Testis (tissue), 5 donors: ENCODE measurements around the gene FNDC4. TPM values are rescaled to one million over a fixed set of nuclear protein-coding genes. Genes with fewer than 3 reads are reported as not detected.
"Not testable (repeated sequence)": the region's sequence is repeated elsewhere in the genome, so short reads cannot be mapped to it uniquely, and the experiment has no call there.

Experiments
- DNase-seq: peaks from one replicate; pipeline ENCODE4 v3.0.0-alpha.2; 2019
- H3K27ac ChIP-seq, 2 donors: fragments of 200-600 bp; sonication (generic); one replicate each; pipeline ENCODE4 v1.5.1; 2019
- H3K27me3 ChIP-seq: fragments of 200-600 bp; sonication (generic); one replicate; pipeline ENCODE4 v1.5.1; 2019
- H3K36me3 ChIP-seq: fragments of 200-600 bp; sonication (generic); one replicate; pipeline ENCODE4 v1.5.1; 2017; ENCODE audit warnings: low read depth; ENCODE audit errors: missing control alignments
- H3K4me1 ChIP-seq: fragments of 200-600 bp; sonication (generic); one replicate; pipeline ENCODE4 v1.5.1; 2019
- H3K4me3 ChIP-seq, 2 donors: fragments of 200-600 bp; sonication (generic); one replicate each; pipeline ENCODE4 v1.5.1; 2017 to 2019
- H3K9me3 ChIP-seq: fragments of 200-600 bp; sonication (generic); one replicate; pipeline ENCODE4 v1.5.1; 2017
- POLR2A ChIP-seq: fragments of 450-650 bp; IDR thresholded peaks from one replicate; pipeline ENCODE4 v1.6.1; 2017; ENCODE audit warnings: antibody characterized with exemption, mild to moderate bottlenecking, moderate library complexity
- WGBS, 2 donors: methylation state at CpG; one replicate each; pipeline ENCODE4 v1.1.5; 2018; 5-methylcytosine and 5-hydroxymethylcytosine counted together
- intact Hi-C: fragments of 100-400 bp; cut with DNase I; formaldehyde crosslinking; loops from one replicate; pipeline ENCODE4 v1.15.1; 2023; ENCODE audit warnings: low total_unique reads
- long read RNA-seq, 2 donors: transcript quantifications; one replicate each; lab custom pipeline, GENCODE V29; 2026
- polyA plus RNA-seq: library from polyadenylated mRNA; stranded (reverse); fragments of 350-450 nt; fragmentation: Illumina TruSeq; extraction: RNeasy Lipid Tissue Mini Kit (QIAGEN cat#74804); gene quantifications from one replicate; pipeline ENCODE4 v1.2.3, GENCODE V29; 2014; ENCODE audit warnings: low read depth, low replicate concordance; ENCODE audit not compliant: insufficient read depth
- total RNA-seq, 2 donors: library from RNA; depleted of rRNA; stranded (reverse); fragments of >200 nt; gene quantifications; one replicate each; pipeline ENCODE4 v1.2.3, GENCODE V29; 2016
- TF ChIP-seq, protein P1 (sequence below), 3 experiments: fragments of 450-650 bp in 2 of 3; fragments of 200-600 bp in 1 of 3; sonication (generic) in 1 of 3; IDR thresholded peaks; one replicate each; pipeline ENCODE4 v1.5.1; 2016 to 2019; ENCODE audit warnings: antibody characterized with exemption in 3 of 3, mild to moderate bottlenecking in 2 of 3, moderate library complexity in 1 of 3

Gene FNDC4, protein sequence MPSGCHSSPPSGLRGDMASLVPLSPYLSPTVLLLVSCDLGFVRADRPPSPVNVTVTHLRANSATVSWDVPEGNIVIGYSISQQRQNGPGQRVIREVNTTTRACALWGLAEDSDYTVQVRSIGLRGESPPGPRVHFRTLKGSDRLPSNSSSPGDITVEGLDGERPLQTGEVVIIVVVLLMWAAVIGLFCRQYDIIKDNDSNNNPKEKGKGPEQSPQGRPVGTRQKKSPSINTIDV
- 10 to 100 TPM; 23.5 to 39.2 TPM for total RNA-seq
- polyA plus RNA-seq, result 35.9 TPM
- long read RNA-seq, donor 1, transcript FNDC4-201 (7 exons, 1,657 nt), result major isoform, 6 of 6 reads
- long read RNA-seq, donor 1, partial matches to known transcripts, result 0 of 6 reads
- long read RNA-seq, donor 1, other reads (novel, unspliced or antisense), result 0 of 6 reads
- long read RNA-seq, donor 2, partial matches to known transcripts, result 0 of 2 reads
- long read RNA-seq, donor 2, other reads (novel, unspliced or antisense), result 0 of 2 reads

DNA sequence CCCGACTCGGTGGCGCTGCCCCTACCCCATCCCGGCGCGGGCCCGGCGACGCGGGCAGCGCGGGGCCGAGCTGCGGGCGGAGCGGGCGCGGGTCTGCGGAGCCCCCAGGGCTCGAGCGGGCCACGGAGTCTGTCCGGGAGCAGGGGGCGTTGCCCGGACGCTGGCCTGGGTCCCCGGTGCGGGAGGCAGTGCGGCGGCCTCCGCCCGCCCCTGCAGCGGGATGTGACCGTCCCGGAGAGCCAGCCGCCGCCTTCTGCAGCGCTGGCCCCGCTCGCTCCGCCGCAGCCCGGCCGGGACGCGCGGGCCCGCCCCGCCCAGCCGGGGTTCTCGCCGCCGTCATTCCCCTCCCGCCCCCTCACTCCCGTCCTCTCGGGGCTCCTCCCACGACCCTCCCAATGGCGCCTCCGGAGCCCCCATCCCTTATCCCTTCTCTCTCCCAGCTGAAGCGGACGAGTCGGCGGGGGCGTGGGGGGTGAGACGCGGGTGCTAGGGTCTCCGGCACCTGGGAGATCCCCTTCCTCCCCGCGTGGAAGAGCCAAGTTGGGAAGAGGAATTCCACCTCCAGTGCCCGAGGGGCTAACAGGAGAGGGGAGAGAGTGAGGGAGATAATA lies at the start of gene FNDC4:
Gene FNDC4, minus strand, starts transcription at position 257 of the 611 bp plus-strand sequence. CDS start 521 bp downstream, outside the sequence.
- TF ChIP-seq, protein P1, sequence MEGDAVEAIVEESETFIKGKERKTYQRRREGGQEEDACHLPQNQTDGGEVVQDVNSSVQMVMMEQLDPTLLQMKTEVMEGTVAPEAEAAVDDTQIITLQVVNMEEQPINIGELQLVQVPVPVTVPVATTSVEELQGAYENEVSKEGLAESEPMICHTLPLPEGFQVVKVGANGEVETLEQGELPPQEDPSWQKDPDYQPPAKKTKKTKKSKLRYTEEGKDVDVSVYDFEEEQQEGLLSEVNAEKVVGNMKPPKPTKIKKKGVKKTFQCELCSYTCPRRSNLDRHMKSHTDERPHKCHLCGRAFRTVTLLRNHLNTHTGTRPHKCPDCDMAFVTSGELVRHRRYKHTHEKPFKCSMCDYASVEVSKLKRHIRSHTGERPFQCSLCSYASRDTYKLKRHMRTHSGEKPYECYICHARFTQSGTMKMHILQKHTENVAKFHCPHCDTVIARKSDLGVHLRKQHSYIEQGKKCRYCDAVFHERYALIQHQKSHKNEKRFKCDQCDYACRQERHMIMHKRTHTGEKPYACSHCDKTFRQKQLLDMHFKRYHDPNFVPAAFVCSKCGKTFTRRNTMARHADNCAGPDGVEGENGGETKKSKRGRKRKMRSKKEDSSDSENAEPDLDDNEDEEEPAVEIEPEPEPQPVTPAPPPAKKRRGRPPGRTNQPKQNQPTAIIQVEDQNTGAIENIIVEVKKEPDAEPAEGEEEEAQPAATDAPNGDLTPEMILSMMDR (IDR thresholded peaks at IDR 0.05), result no peak
- no peak for TF ChIP-seq POLR2A
- no peaks in the 10 kb centered on the region for H3K9me3 ChIP-seq
- no peaks in the 10 kb centered on the region for H3K27me3 ChIP-seq
- peaks cover 11% of the 10 kb centered on the region for H3K4me1 ChIP-seq
- H3K27ac ChIP-seq, result peak within 1 kb of the TSS; percentile 36 to 49
- WGBS, 2 donors, result 0 to 1% methylated on average over 27 to 31 of the region's 70 CpGs
- DNase-seq, result no peak
- H3K36me3 ChIP-seq, result no peaks in the 10 kb centered on the region
- peak within 1 kb of the TSS; percentile 66 for H3K4me3 ChIP-seq
- intact Hi-C loops, result no loop called here

DNA sequence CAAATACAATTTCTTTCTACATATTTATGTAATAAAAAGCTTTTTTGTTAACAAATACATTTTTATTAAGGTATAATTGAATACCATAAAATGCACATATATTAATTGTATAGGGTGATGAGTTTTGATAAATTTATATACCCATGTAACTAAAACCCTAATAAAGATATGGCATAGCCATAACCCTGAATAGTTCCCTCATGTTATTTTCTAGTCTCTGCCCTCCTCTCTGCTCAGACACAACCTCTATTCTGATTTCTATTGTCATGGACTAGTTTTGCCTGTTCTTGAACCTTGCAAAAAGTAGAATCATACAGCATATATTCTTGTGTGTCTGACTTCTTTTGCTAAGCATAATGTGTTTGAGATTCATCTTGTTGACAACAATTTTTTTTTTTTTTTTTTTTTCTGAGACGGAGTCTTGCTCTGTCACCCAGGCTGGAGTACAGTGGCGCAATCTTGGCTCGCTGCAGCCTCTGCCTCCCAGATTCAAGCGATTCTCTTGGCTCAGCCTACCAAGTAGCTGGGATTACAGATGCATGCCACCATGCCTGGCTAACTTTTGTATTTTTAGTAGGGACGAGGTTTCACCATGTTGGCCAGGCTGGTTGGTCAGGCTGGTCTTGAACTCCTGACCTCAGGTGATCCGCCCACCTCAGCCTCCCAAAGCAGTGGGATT lies 49.3 kb upstream of the FNDC4 start:
- Histone ChIP-seq H3K36me3 (no peaks in the 10 kb centered on the region), H3K27me3 (no peaks in the 10 kb centered on the region), H3K9me3 (no peaks in the 10 kb centered on the region), H3K27ac (no peak overlapping the region), H3K4me1 (no peaks in the 10 kb centered on the region), H3K4me3 (no peak overlapping the region)
- DNase-seq, result no peak
- TF ChIP-seq, protein P1 (IDR thresholded peaks at IDR 0.05), result no peak
- TF ChIP-seq POLR2A, result no peak
- WGBS, 2 donors, result 89 to 93% methylated on average over 6 of the region's 6 CpGs
- intact Hi-C loops, result no loop called here

DNA sequence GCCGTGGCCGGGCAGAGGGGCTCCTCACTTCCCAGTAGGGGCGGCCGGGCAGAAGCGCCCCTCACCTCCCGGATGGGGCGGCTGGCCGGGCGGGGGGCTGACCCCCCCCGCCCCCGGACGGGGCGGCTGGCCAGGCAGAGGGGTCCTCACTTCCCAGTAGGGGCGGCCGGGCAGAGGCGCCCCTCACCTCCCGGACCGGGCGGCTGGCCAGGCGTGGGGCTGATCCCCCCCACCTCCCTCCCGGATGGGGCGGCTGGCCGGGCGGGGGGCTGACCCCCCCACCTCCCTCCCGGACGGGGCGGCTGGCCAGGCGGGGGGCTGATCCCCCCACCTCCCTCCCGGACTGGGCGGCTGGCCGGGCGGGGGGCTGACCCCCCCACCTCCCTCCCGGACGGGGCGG lies 44.6 kb upstream of the FNDC4 start:
- intact Hi-C loops, H3K27me3 ChIP-seq, H3K4me3 ChIP-seq, H3K9me3 ChIP-seq, H3K4me1 ChIP-seq, H3K36me3 ChIP-seq, H3K27ac ChIP-seq, DNase-seq: not testable (repeated sequence)
- WGBS, 2 donors, result 83% methylated on average over 6 of the region's 35 CpGs; no CpG with 5 or more reads in 1 of the 2 donors

DNA sequence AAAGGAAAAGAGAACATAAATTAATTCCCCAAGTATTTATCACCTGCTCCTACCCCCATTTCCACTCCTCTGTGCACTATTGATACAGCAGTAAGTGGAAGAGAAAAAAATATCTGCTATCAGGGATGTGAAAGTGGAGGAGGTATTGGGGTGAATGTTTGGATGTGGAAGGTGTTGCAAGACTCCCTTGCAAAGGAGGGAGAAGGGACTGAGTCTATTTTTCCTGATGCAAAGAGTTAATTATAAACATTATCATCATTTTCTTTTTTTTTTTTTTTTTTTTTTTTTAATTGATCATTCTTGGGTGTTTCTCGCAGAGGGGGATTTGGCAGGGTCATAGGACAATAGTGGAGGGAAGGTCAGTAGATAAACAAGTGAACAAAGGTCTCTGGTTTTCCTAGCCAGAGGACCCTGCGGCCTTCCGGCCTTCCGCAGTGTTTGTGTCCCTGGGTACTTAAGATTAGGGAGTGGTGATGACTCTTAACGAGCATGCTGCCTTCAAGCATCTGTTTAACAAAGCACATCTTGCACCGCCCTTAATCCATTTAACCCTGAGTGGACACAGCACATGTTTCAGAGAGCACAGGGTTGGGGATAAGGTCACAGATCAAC lies 43.9 kb upstream of the FNDC4 start:
- H3K4me1 ChIP-seq, DNase-seq, H3K27ac ChIP-seq, H3K27me3 ChIP-seq, intact Hi-C loops, H3K4me3 ChIP-seq, H3K36me3 ChIP-seq, H3K9me3 ChIP-seq: not testable (repeated sequence)
- WGBS, 2 donors, result 25 to 58% methylated on average over 5 to 6 of the region's 6 CpGs

DNA sequence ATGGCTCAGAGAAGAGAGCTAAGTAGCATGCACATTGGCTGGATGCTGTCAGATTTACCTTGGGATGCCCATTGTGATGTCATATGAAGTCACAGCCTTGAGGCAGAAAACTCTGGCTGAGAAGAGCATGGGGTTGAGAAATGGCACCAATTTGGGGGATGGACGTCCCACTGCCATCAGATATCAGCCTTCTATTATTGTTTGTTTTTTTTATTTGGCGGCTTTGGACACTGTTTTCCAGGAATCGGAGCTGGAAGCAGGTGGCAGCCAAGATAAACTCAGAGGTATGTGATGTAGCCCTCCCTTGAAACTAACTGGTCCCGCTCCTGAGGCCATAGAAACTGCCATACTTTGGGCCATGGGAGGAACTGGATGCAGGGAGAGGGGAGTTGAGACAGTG lies 42.3 kb upstream of the FNDC4 start:
- intact Hi-C loops, result no loop called here
- no peaks in the 10 kb centered on the region for H3K9me3 ChIP-seq
- TF ChIP-seq, protein P1 (IDR thresholded peaks at IDR 0.05), result no peak
- no peak for TF ChIP-seq POLR2A
- H3K27ac ChIP-seq, result no peak overlapping the region
- DNase-seq, result no peak
- H3K4me3 ChIP-seq, result no peak overlapping the region
- no peaks in the 10 kb centered on the region for H3K36me3 ChIP-seq
- H3K27me3 ChIP-seq, result no peaks in the 10 kb centered on the region
- no peaks in the 10 kb centered on the region for H3K4me1 ChIP-seq
- 56 to 70% methylated on average over 4 of the region's 4 CpGs for whole genome bisulfite sequencing, 2 donors
